Peyer's patch (tissue), 4 donors: ENCODE data around the gene HEMK1. TPM values are rescaled to one million over a fixed set of nuclear protein-coding genes. Genes with fewer than 3 reads are reported as not detected.

ENCODE experiments used
- DNase-seq, 3 donors: peaks; one replicate each; pipeline ENCODE4 v3.0.0-alpha.2; 2017 to 2019
- H3K27ac ChIP-seq, 4 donors: fragments of 200-600 bp; sonication (generic); one replicate each; pipeline ENCODE4 v1.5.1; 2016 to 2019
- H3K27me3 ChIP-seq, 2 donors: fragments of 200-600 bp; sonication (generic); one replicate each; pipeline ENCODE4 v1.5.1; 2019
- H3K36me3 ChIP-seq, 3 donors: fragments of 200-600 bp; sonication (generic); one replicate each; pipeline ENCODE4 v1.5.1; 2016 to 2019
- H3K4me1 ChIP-seq, 4 donors: fragments of 200-600 bp; sonication (generic); one replicate each; pipeline ENCODE4 v1.5.1; 2016 to 2019
- H3K4me3 ChIP-seq, 4 donors: fragments of 200-600 bp; sonication (generic); 1 replicate in 3 of 4; 2 replicates in 1 of 4; pipeline ENCODE4 v1.5.1; 2016 to 2019; ENCODE audit warnings: mild to moderate bottlenecking in 1 of 4
- H3K9me3 ChIP-seq, 4 donors: fragments of 200-600 bp; sonication (generic); one replicate each; pipeline ENCODE4 v1.5.1; 2016 to 2019; ENCODE audit warnings: mild to moderate bottlenecking in 1 of 4
- CTCF ChIP-seq, 6 experiments: fragments of 450-650 bp in 4 of 6; fragments of 200-600 bp in 2 of 6; sonication (generic) in 1 of 6; IDR thresholded peaks; one replicate each; pipeline ENCODE4 v1.5.1; 2017 to 2019; ENCODE audit warnings: antibody characterized with exemption in 6 of 6, mild to moderate bottlenecking in 3 of 6, moderate library complexity in 1 of 6
- POLR2A ChIP-seq, 2 donors: fragments of 450-650 bp; IDR thresholded peaks; one replicate each; pipeline ENCODE4 v1.5.1; 2017; ENCODE audit warnings: antibody characterized with exemption in 2 of 2, mild to moderate bottlenecking in 2 of 2, moderate library complexity in 2 of 2
- total RNA-seq, 4 donors: library from RNA; depleted of rRNA; stranded (reverse); fragments of >200 nt; gene quantifications; one replicate each; pipeline ENCODE4 v1.1.0, GENCODE V29; 2016

The HEMK1 gene, protein sequence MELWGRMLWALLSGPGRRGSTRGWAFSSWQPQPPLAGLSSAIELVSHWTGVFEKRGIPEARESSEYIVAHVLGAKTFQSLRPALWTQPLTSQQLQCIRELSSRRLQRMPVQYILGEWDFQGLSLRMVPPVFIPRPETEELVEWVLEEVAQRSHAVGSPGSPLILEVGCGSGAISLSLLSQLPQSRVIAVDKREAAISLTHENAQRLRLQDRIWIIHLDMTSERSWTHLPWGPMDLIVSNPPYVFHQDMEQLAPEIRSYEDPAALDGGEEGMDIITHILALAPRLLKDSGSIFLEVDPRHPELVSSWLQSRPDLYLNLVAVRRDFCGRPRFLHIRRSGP
- 10 to 100 TPM in 3 of 4 donors, 1 to 10 TPM in 1; 8.6 to 15.3 (median 12.5) TPM for total RNA-seq

GRCh38 chr3:50568947-50569749 is at the start of gene HEMK1:
Gene HEMK1 (plus strand): TSS chr3:50569522. CDS start chr3:50571105, 1,583 bp downstream.
- H3K9me3 ChIP-seq: no peaks in the 10 kb centered on the region
- H3K27ac ChIP-seq: peak within 1 kb of the TSS; percentile 82 to 91 (median 88)
- H3K4me3 ChIP-seq: peak within 1 kb of the TSS; percentile 63 to 75 (median 70)
- peak; percentile 98 to 99 (median 99) for DNase-seq
- TF ChIP-seq POLR2A (IDR thresholded peaks at IDR 0.05) (peak; percentile 46 to 62), CTCF (IDR thresholded peaks at IDR 0.05) (peak in 1 of 6 experiments; percentile 18)
- no peaks in the 10 kb centered on the region for H3K27me3 ChIP-seq
- H3K36me3 ChIP-seq: no peaks in the 10 kb centered on the region
- H3K4me1 ChIP-seq: peaks cover 0 to 30% (median 14%) of the 10 kb centered on the region in 4 donors

DNA sequence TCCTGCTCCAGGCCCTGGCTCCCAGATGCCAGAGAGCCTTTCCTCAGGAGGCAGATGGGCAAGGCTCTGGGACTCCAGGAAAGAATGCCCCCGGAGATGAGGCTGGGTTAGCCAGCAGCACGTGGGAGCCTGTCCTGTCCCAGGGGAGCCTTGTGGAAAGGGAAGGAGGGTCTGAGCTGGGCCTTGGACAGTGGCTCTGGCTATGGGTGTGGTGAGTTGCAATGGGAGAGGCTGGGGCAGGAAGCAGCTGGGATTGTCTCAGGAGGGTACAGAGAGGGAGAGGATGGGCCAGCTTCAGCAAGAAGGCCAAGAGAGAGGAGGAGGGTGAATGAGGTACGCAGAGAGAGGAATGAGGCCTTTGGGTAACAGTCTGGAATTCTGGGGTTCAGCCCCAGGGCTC is 48.5 kb upstream of the HEMK1 start:
- H3K27me3 ChIP-seq: no peaks in the 10 kb centered on the region
- no peak for TF ChIP-seq POLR2A (IDR thresholded peaks at IDR 0.05)
- TF ChIP-seq CTCF (IDR thresholded peaks at IDR 0.05): no peak
- H3K4me3 ChIP-seq: no peak overlapping the region
- no peaks in the 10 kb centered on the region for H3K9me3 ChIP-seq
- no peak overlapping the region for H3K27ac ChIP-seq
- no peak for DNase-seq
- no peaks in the 10 kb centered on the region for H3K36me3 ChIP-seq
- peaks cover 0 to 5% (median 1%) of the 10 kb centered on the region in 4 donors for H3K4me1 ChIP-seq

DNA sequence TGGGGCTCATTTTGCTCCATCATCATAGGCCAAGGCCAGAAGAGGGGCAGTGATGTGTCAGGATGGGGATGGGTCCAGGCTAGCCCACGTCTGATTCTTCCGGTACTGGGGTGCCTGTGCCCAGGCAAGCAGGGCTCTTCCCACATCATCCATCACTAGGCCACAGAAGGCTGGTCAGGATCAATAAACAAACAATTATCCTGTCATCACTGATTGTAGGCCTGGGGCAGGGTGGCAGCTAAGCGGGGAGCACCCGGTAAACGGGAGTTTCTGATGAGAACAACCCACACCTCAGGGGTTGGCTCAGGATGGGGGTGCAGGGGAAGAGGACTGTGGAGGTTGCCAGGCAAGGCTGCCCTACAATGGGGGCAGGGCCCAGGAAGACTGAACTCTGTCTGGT is 47.8 kb upstream of the HEMK1 start:
- DNase-seq: no peak
- H3K4me3 ChIP-seq: no peak overlapping the region
- H3K9me3 ChIP-seq: no peaks in the 10 kb centered on the region
- H3K36me3 ChIP-seq: no peaks in the 10 kb centered on the region
- H3K4me1 ChIP-seq: no peaks in the 10 kb centered on the region
- TF ChIP-seq POLR2A (IDR thresholded peaks at IDR 0.05) (no peak), CTCF (IDR thresholded peaks at IDR 0.05) (no peak)
- no peak overlapping the region for H3K27ac ChIP-seq
- H3K27me3 ChIP-seq: no peaks in the 10 kb centered on the region

GRCh38 chr3:50523279-50523811 is 46.0 kb upstream of the HEMK1 start:
- DNase-seq: no peak
- no peak for TF ChIP-seq POLR2A (IDR thresholded peaks at IDR 0.05)
- TF ChIP-seq CTCF (IDR thresholded peaks at IDR 0.05): no peak
- H3K27ac ChIP-seq: no peak overlapping the region
- no peaks in the 10 kb centered on the region for H3K27me3 ChIP-seq
- no peaks in the 10 kb centered on the region for H3K9me3 ChIP-seq
- H3K4me1 ChIP-seq: no peaks in the 10 kb centered on the region
- H3K36me3 ChIP-seq: no peaks in the 10 kb centered on the region
- H3K4me3 ChIP-seq: no peak overlapping the region

GRCh38 chr3:50524746-50525145 is 44.6 kb upstream of the HEMK1 start:
- DNase-seq: no peak
- no peaks in the 10 kb centered on the region for H3K9me3 ChIP-seq
- no peaks in the 10 kb centered on the region for H3K4me1 ChIP-seq
- no peak overlapping the region for H3K27ac ChIP-seq
- TF ChIP-seq POLR2A (IDR thresholded peaks at IDR 0.05): no peak
- no peak for TF ChIP-seq CTCF (IDR thresholded peaks at IDR 0.05)
- no peak overlapping the region for H3K4me3 ChIP-seq
- H3K36me3 ChIP-seq: no peaks in the 10 kb centered on the region
- no peaks in the 10 kb centered on the region for H3K27me3 ChIP-seq
